ENCODE measurements around the gene MRPL20. TPM values are rescaled to one million over a fixed set of nuclear protein-coding genes. Genes with fewer than 3 reads are reported as not detected.

Gene MRPL20
- total and polyA plus RNA-seq, 2 donors (not counting 1 experiment from before 2014, with no cell fraction given): 81.7 to 150 TPM

DNA sequence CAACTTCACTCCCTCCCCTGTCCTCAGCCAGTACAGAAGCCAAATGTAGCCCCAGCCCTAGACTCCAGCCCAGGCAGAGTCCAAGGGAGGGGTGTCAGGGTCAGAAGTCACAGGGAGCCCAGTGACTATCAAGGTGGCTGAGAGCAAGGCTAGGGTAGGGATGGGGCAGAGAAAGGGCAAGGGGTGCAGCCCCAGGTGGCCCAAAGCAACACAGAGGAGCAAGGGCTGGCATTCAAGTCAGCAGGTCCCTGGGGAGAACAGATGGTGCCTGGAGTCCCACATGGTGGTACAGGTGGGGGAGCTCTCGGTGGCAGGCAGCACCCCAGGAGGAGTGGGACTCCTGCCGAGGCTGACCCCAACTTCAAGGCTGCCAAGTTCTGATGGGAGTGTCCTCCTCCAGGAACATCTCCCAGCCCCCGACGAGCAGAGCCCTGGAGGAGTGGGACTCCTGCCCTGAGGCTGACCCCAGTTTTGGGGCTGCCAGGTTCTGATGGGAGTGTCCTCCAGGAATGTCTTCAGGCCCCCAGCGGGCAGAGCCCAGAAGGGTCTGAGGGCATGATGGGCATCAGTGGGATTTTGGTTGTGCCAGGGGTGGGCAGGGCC lies 54.2 kb downstream of the MRPL20 start:
- no peak for TF ChIP-seq EZH2 (IDR thresholded peaks at IDR 0.05; ENCODE audit: low read length, missing control alignments)
- TF ChIP-seq, protein P1, sequence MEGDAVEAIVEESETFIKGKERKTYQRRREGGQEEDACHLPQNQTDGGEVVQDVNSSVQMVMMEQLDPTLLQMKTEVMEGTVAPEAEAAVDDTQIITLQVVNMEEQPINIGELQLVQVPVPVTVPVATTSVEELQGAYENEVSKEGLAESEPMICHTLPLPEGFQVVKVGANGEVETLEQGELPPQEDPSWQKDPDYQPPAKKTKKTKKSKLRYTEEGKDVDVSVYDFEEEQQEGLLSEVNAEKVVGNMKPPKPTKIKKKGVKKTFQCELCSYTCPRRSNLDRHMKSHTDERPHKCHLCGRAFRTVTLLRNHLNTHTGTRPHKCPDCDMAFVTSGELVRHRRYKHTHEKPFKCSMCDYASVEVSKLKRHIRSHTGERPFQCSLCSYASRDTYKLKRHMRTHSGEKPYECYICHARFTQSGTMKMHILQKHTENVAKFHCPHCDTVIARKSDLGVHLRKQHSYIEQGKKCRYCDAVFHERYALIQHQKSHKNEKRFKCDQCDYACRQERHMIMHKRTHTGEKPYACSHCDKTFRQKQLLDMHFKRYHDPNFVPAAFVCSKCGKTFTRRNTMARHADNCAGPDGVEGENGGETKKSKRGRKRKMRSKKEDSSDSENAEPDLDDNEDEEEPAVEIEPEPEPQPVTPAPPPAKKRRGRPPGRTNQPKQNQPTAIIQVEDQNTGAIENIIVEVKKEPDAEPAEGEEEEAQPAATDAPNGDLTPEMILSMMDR (conservative IDR thresholded peaks at IDR 0.05 in 1 of 2, IDR thresholded peaks at IDR 0.05 in 1 of 2; ENCODE audit: low read depth in 1 of 2, low read length in 2 of 2): no peak
- Histone ChIP-seq H3K36me3 (ENCODE audit: control insufficient read depth, insufficient read depth, low read length) (peaks cover 25% of the 10 kb centered on the region), H3K27me3 (ENCODE audit: control insufficient read depth, insufficient read depth, low read length) (no peaks in the 10 kb centered on the region), H3K27ac (ENCODE audit: insufficient read depth, low read length) (peak overlapping the region; percentile 28), H2AFZ (ENCODE audit: low read length) (no peak overlapping the region), H3K4me1 (ENCODE audit: control insufficient read depth, extremely low read depth, insufficient read depth, low read length) (peaks cover 16% of the 10 kb centered on the region), H3K9ac (ENCODE audit: insufficient read depth, low read length) (no peak overlapping the region), H4K20me1 (ENCODE audit: control insufficient read depth, extremely low read depth, insufficient read depth, low read length) (no peaks in the 10 kb centered on the region), H3K4me3 (replicated peaks in 1 of 4; ENCODE audit: control extremely low read depth in 1 of 4, insufficient read depth in 1 of 4, low read depth in 3 of 4, low read length in 4 of 4) (peak overlapping the region in 2 of 4 experiments; percentile 14 to 45), H3K9me3 (ENCODE audit: control insufficient read depth, insufficient read depth, low read depth, low read length) (no peaks in the 10 kb centered on the region), H3K4me2 (ENCODE audit: extremely low read depth, insufficient read depth, low read length) (peak overlapping the region; percentile 44), H3K79me2 (ENCODE audit: control insufficient read depth, insufficient read depth, low read length) (peaks cover 67% of the 10 kb centered on the region)
- no peak for DNase-seq (ENCODE audit: low read depth in 2 of 2)

Other genes starting within 250 kb of the MRPL20 start
- gene TTLL10, start 233.4 kb downstream of the MRPL20 start, total RNA-seq: under 0.01 TPM in 1 of 2 replicates, not detected in the other
- gene TTLL10, start 233.4 kb downstream of the MRPL20 start, polyA plus RNA-seq: not detected in 2 replicates
- gene TNFRSF18, start 200.7 kb downstream of the MRPL20 start, total RNA-seq: 0.77 and 1.3 TPM in 2 replicates
- gene TNFRSF18, start 200.7 kb downstream of the MRPL20 start, polyA plus RNA-seq: 0.10 TPM in 1 of 2 replicates, not detected in the other
- gene TNFRSF4, start 193.1 kb downstream of the MRPL20 start, total RNA-seq: under 0.01 and 0.17 TPM in 2 replicates
- gene TNFRSF4, start 193.1 kb downstream of the MRPL20 start, polyA plus RNA-seq: 0.05 TPM in 1 of 2 replicates, not detected in the other
- gene SDF4, start 175.3 kb downstream of the MRPL20 start, total RNA-seq: 81.9 and 127 TPM in 2 replicates
- 133 and 180 TPM in 2 replicates for gene SDF4, start 175.3 kb downstream of the MRPL20 start, polyA plus RNA-seq
- 19.3 and 19.5 TPM in 2 replicates for gene B3GALT6, start 175.1 kb downstream of the MRPL20 start, total RNA-seq
- 15.7 and 17.9 TPM in 2 replicates for gene B3GALT6, start 175.1 kb downstream of the MRPL20 start, polyA plus RNA-seq
- gene C1QTNF12, start 160.6 kb downstream of the MRPL20 start, total RNA-seq: 1.0 and 4.1 TPM in 2 replicates
- 0.27 and 0.60 TPM in 2 replicates for gene C1QTNF12, start 160.6 kb downstream of the MRPL20 start, polyA plus RNA-seq
- 39.5 and 47.2 TPM in 2 replicates for gene UBE2J2, start 133.4 kb downstream of the MRPL20 start, total RNA-seq
- 32.3 and 50.9 TPM in 2 replicates for gene UBE2J2, start 133.4 kb downstream of the MRPL20 start, polyA plus RNA-seq
- 1.0 and 2.5 TPM in 2 replicates for gene SCNN1D, start 126.9 kb downstream of the MRPL20 start, total RNA-seq
- 0.44 TPM in 2 replicates for gene SCNN1D, start 126.9 kb downstream of the MRPL20 start, polyA plus RNA-seq
- 34.7 and 50.9 TPM in 2 replicates for gene ACAP3, start 99.4 kb downstream of the MRPL20 start, total RNA-seq
- 15.3 and 15.7 TPM in 2 replicates for gene ACAP3, start 99.4 kb downstream of the MRPL20 start, polyA plus RNA-seq
- gene PUSL1, start 98.7 kb downstream of the MRPL20 start, total RNA-seq: 12.7 and 13.1 TPM in 2 replicates
- 7.1 and 9.6 TPM in 2 replicates for gene PUSL1, start 98.7 kb downstream of the MRPL20 start, polyA plus RNA-seq
- 46.2 and 69.2 TPM in 2 replicates for gene INTS11, start 82.6 kb downstream of the MRPL20 start, total RNA-seq
- 44.1 and 73.0 TPM in 2 replicates for gene INTS11, start 82.6 kb downstream of the MRPL20 start, polyA plus RNA-seq
- gene CPTP, start 82.5 kb downstream of the MRPL20 start, total RNA-seq: 9.0 and 10.1 TPM in 2 replicates
- 6.0 and 6.2 TPM in 2 replicates for gene CPTP, start 82.5 kb downstream of the MRPL20 start, polyA plus RNA-seq
- gene TAS1R3, start 76.0 kb downstream of the MRPL20 start, total RNA-seq: 0.17 and 0.26 TPM in 2 replicates
- 0.01 and 0.02 TPM in 2 replicates for gene TAS1R3, start 76.0 kb downstream of the MRPL20 start, polyA plus RNA-seq
- gene DVL1, start 57.9 kb downstream of the MRPL20 start, total RNA-seq: 78.3 and 107 TPM in 2 replicates
- 9.1 and 12.5 TPM in 2 replicates for gene DVL1, start 57.9 kb downstream of the MRPL20 start, polyA plus RNA-seq
- 262 and 397 TPM in 2 replicates for gene MXRA8, start 48.7 kb downstream of the MRPL20 start, total RNA-seq
- 205 and 239 TPM in 2 replicates for gene MXRA8, start 48.7 kb downstream of the MRPL20 start, polyA plus RNA-seq
- gene AURKAIP1, start 32.1 kb downstream of the MRPL20 start, total RNA-seq: 83.2 and 85.2 TPM in 2 replicates
- gene AURKAIP1, start 32.1 kb downstream of the MRPL20 start, polyA plus RNA-seq: 42.2 and 66.9 TPM in 2 replicates
- gene CCNL2, start 8.0 kb downstream of the MRPL20 start, total RNA-seq: 87.1 and 102 TPM in 2 replicates
- gene CCNL2, start 8.0 kb downstream of the MRPL20 start, polyA plus RNA-seq: 70.5 and 116 TPM in 2 replicates
- 1.3 and 2.0 TPM in 2 replicates for gene ANKRD65, start 14.0 kb upstream of the MRPL20 start, total RNA-seq
- 0.84 and 1.9 TPM in 2 replicates for gene ANKRD65, start 14.0 kb upstream of the MRPL20 start, polyA plus RNA-seq
- 2.6 and 3.1 TPM in 2 replicates for gene VWA1, start 28.4 kb upstream of the MRPL20 start, total RNA-seq
- 1.7 and 2.5 TPM in 2 replicates for gene VWA1, start 28.4 kb upstream of the MRPL20 start, polyA plus RNA-seq
- gene ATAD3C, start 42.4 kb upstream of the MRPL20 start, total RNA-seq: under 0.01 and 0.17 TPM in 2 replicates
- not detected in 2 replicates for gene ATAD3C, start 42.4 kb upstream of the MRPL20 start, polyA plus RNA-seq
- gene ATAD3B, start 64.5 kb upstream of the MRPL20 start, total RNA-seq: 14.4 and 15.0 TPM in 2 replicates
- 7.0 and 11.6 TPM in 2 replicates for gene ATAD3B, start 64.5 kb upstream of the MRPL20 start, polyA plus RNA-seq
- gene ATAD3A, start 104.9 kb upstream of the MRPL20 start, total RNA-seq: 14.4 and 18.0 TPM in 2 replicates
- gene ATAD3A, start 104.9 kb upstream of the MRPL20 start, polyA plus RNA-seq: 12.5 and 19.8 TPM in 2 replicates
- gene TMEM240, start 133.3 kb upstream of the MRPL20 start, total RNA-seq: 4.9 and 5.4 TPM in 2 replicates
- gene TMEM240, start 133.3 kb upstream of the MRPL20 start, polyA plus RNA-seq: 1.3 and 1.4 TPM in 2 replicates
- gene SSU72, start 167.6 kb upstream of the MRPL20 start, total RNA-seq: 65.1 and 72.7 TPM in 2 replicates
- 127 and 135 TPM in 2 replicates for gene SSU72, start 167.6 kb upstream of the MRPL20 start, polyA plus RNA-seq
- 0.50 and 0.77 TPM in 2 replicates for gene FNDC10, start 192.8 kb upstream of the MRPL20 start, total RNA-seq
- gene FNDC10, start 192.8 kb upstream of the MRPL20 start, polyA plus RNA-seq: 1.6 and 2.0 TPM in 2 replicates
- 74.3 and 77.3 TPM in 2 replicates for gene MIB2, start 208.2 kb upstream of the MRPL20 start, total RNA-seq
- gene MIB2, start 208.2 kb upstream of the MRPL20 start, polyA plus RNA-seq: 4.6 and 7.1 TPM in 2 replicates
- 4.6 and 9.8 TPM in 2 replicates for gene MMP23B, start 224.9 kb upstream of the MRPL20 start, total RNA-seq
- gene MMP23B, start 224.9 kb upstream of the MRPL20 start, polyA plus RNA-seq: 0.82 and 0.89 TPM in 2 replicates

Measured in fibroblast of lung (primary cell).